HFF-Myc (cell line): ENCODE data around the gene TXNDC11.

Experiments used
- DNase-seq: peaks from one replicate; pipeline ENCODE4 v3.0.0-alpha.2; 2011; ENCODE audit warnings: low read depth; ENCODE audit errors: extremely low read depth
- H3K4me3 ChIP-seq: replicated peaks from 2 replicates; pipeline ENCODE4 v1.5.1; 2011; ENCODE audit warnings: low read depth, mild to moderate bottlenecking, control low read depth, low read length
- TF ChIP-seq, protein P1 (sequence below): IDR thresholded peaks from 2 replicates; pipeline ENCODE4 v1.5.1; 2012; ENCODE audit warnings: mild to moderate bottlenecking, low read depth, low read length, control low read depth; ENCODE audit errors: missing control alignments

The TXNDC11 gene

GRCh38 chr16:11715246-11715947 lies 27.3 kb downstream of the TXNDC11 start:
- no peak overlapping the region for H3K4me3 ChIP-seq
- DNase-seq: no peak
- TF ChIP-seq, protein P1, sequence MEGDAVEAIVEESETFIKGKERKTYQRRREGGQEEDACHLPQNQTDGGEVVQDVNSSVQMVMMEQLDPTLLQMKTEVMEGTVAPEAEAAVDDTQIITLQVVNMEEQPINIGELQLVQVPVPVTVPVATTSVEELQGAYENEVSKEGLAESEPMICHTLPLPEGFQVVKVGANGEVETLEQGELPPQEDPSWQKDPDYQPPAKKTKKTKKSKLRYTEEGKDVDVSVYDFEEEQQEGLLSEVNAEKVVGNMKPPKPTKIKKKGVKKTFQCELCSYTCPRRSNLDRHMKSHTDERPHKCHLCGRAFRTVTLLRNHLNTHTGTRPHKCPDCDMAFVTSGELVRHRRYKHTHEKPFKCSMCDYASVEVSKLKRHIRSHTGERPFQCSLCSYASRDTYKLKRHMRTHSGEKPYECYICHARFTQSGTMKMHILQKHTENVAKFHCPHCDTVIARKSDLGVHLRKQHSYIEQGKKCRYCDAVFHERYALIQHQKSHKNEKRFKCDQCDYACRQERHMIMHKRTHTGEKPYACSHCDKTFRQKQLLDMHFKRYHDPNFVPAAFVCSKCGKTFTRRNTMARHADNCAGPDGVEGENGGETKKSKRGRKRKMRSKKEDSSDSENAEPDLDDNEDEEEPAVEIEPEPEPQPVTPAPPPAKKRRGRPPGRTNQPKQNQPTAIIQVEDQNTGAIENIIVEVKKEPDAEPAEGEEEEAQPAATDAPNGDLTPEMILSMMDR: no peak

DNA sequence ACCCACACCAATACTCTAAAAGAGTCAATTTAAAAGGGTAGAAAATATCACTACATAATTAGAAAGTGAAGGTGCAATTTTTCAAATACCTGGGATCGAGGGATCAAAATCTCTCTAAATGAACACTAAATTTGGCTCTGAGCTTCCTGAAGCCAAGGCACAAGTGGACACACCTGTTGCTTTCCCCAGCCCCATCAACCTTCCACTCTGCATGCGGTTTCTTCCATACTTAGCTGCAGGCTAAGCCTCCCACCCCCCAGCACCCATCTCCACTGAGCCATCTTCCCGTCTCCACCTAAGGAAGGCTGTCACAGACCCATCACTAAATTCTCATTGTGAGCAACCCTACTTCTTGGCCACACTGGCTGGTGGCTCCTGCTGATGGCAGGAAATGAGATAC lies 30.5 kb downstream of the TXNDC11 start:
- no peak overlapping the region for H3K4me3 ChIP-seq
- no peak for DNase-seq
- TF ChIP-seq, protein P1: no peak

- no peak for DNase-seq
These were observed 31.0 kb downstream of the TXNDC11 start for GRCh38 chr16:11711662-11712061.

GRCh38 chr16:11708421-11708820 lies 34.2 kb downstream of the TXNDC11 start:
- DNase-seq: no peak
- TF ChIP-seq, protein P1: no peak
- no peak overlapping the region for H3K4me3 ChIP-seq

More at GRCh38 chr16:11711662-11712061, 31.0 kb downstream of the TXNDC11 start:
- no peak overlapping the region for H3K4me3 ChIP-seq
- TF ChIP-seq, protein P1: no peak

DNA sequence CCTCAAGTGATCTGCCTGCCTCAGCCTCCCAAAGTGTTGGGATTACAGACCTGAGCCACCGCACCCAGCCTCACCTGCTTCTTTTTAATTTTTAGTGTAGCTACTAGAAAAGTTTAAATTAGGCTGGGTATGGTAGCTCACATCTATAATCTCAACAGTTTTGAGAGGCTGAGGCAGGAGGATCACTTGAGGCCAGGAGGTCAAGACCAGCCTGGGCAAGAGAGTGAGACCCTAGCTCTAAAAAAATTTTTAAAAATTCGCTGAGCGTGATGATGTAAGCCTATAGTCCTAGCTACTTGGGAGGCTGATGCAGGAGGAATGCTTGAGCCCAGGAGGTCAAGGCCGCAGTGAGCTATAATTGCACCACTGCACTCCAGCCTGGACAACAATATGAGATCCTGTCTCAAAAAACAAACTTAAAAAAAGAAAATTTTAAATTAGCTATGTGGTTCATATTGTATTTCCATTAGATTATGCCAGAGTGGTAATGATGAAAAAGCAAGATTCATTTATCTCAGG lies 34.9 kb downstream of the TXNDC11 start:
- DNase-seq: no peak
- TF ChIP-seq, protein P1: no peak

GRCh38 chr16:11706180-11706742 lies 36.4 kb downstream of the TXNDC11 start:
- H3K4me3 ChIP-seq: no peak overlapping the region
- TF ChIP-seq, protein P1: no peak
- no peak for DNase-seq

More for the DNA sequence above, 34.9 kb downstream of the TXNDC11 start:
- no peak overlapping the region for H3K4me3 ChIP-seq
